ENCODE results near the gene MYOF.

- TF ChIP-seq OSR1 (CRISPR knock-in tag; IDR thresholded peaks at IDR 0.05) (no peak), ZFP3 (CRISPR knock-in tag; IDR thresholded peaks at IDR 0.05) (no peak), TOX (CRISPR knock-in tag; IDR thresholded peaks at IDR 0.05; ENCODE audit: borderline replicate concordance) (no peak), PATZ1 (CRISPR knock-in tag; IDR thresholded peaks at IDR 0.05; ENCODE audit: borderline replicate concordance) (no peak), ESRRG (CRISPR knock-in tag; IDR thresholded peaks at IDR 0.05) (no peak), TSHZ2 (CRISPR knock-in tag; IDR thresholded peaks at IDR 0.05) (no peak), RARB (CRISPR knock-in tag; IDR thresholded peaks at IDR 0.05) (no peak), GLIS3 (CRISPR knock-in tag; IDR thresholded peaks at IDR 0.05) (no peak), TCF4 (CRISPR knock-in tag; IDR thresholded peaks at IDR 0.05; ENCODE audit: borderline replicate concordance) (no peak), ZNF70 (CRISPR knock-in tag; IDR thresholded peaks at IDR 0.05) (no peak), ARNTL (CRISPR knock-in tag; IDR thresholded peaks at IDR 0.05; ENCODE audit: borderline replicate concordance, low read depth) (no peak), ZFP30 (CRISPR knock-in tag; IDR thresholded peaks at IDR 0.05) (no peak), BACH2 (CRISPR knock-in tag; IDR thresholded peaks at IDR 0.05; ENCODE audit: borderline replicate concordance) (no peak)
- TF ChIP-seq, protein P1, sequence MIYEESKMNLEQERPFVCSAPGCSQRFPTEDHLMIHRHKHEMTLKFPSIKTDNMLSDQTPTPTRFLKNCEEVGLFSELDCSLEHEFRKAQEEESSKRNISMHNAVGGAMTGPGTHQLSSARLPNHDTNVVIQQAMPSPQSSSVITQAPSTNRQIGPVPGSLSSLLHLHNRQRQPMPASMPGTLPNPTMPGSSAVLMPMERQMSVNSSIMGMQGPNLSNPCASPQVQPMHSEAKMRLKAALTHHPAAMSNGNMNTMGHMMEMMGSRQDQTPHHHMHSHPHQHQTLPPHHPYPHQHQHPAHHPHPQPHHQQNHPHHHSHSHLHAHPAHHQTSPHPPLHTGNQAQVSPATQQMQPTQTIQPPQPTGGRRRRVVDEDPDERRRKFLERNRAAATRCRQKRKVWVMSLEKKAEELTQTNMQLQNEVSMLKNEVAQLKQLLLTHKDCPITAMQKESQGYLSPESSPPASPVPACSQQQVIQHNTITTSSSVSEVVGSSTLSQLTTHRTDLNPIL (CRISPR knock-in tag; IDR thresholded peaks at IDR 0.05; ENCODE audit: low read depth) = no peak
Observed at GRCh38 chr10:93274419-93274818, 207.7 kb downstream of the MYOF start.

All from SK-N-SH treated with all-trans-retinoic acid at 6 μM for 48 hours (cell line).